WERI-Rb-1 (cell line): ENCODE results near the gene ACADVL.
"Not testable (repeated sequence)": the region's sequence is repeated elsewhere in the genome, so short reads cannot be mapped to it uniquely, and the experiment has no call there.

ENCODE experiments used
- DNase-seq: peaks from one replicate; pipeline ENCODE4 v3.0.0-alpha.2; 2020
- H3K27ac ChIP-seq: fragments of 250-450 bp; sonication (Bioruptor Pico); 2 replicates; pipeline ENCODE4 v1.5.1; 2020; ENCODE audit warnings: mild to moderate bottlenecking, moderate library complexity
- H3K27me3 ChIP-seq: fragments of 250-450 bp; sonication (Bioruptor Pico); 2 replicates; pipeline ENCODE4 v1.5.1; 2021; ENCODE audit warnings: mild to moderate bottlenecking, low read depth, moderate library complexity; ENCODE audit not compliant: insufficient read depth, severe bottlenecking
- H3K36me3 ChIP-seq: fragments of 250-450 bp; sonication (Bioruptor Pico); 2 replicates; pipeline ENCODE4 v1.5.1; 2020; ENCODE audit warnings: mild to moderate bottlenecking, moderate library complexity
- H3K4me3 ChIP-seq: 2 replicates; pipeline ENCODE4 v1.5.1; 2011; ENCODE audit warnings: low read depth, mild to moderate bottlenecking, control low read depth, low read length
- H3K9me3 ChIP-seq: fragments of 250-450 bp; sonication (Bioruptor Pico); 2 replicates; pipeline ENCODE4 v1.5.1; 2021; ENCODE audit warnings: mild to moderate bottlenecking, moderate library complexity; ENCODE audit not compliant: severe bottlenecking
- TF ChIP-seq, protein P1 (sequence below): IDR thresholded peaks from 2 replicates; pipeline ENCODE4 v1.5.1; 2011; ENCODE audit warnings: low read depth, mild to moderate bottlenecking, control low read depth, inconsistent platforms, low read length

Gene ACADVL

DNA sequence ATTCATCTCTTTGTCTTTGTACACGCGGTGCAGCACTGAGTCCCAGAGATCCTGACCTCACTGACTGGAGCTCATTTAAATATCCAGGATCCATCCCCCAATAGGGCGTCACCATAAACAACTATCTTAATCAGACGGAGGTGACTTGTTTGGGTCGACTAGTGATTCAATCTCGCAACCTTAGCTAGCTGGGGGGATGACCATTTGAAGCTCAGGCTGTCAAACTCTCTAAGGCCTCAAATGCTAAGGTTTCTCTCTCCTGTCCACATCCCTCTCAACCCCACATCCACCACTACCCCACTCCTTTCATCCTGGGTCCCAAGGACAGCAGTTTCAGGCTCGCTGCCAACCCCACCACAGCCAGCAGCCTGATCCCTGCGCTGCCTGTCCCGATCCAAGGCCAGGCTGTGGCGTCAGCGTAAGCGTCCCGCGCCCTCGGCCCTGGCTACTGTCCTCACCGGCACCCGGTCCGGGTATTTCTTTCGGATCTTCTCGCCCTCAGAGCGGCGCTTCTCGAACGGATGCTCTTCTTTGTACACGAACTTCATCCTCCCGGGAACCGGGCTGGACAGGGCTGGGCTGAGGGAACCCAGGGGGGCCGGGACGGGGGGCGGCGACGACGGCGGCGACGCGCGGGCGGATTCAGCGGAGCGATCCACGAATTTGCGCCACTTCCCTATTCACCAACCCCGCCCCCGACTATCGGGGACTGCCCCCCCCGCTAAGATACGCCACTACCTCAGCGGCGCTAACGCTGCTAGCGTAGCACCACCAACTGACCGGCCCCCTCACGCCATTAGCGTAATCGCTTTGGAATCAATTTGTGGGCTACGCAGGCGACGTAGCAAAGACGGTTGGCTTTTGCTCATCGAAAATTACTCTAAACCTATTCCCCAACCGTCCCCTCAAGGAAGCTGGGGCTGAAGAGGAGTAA is 22.3 kb downstream of the ACADVL start, which contains the start of gene GABARAP:
TSS of gene GABARAP (minus strand) at position 667 of the 934 bp plus-strand sequence. CDS start at position 548, 119 bp downstream.
- TF ChIP-seq, protein P1, sequence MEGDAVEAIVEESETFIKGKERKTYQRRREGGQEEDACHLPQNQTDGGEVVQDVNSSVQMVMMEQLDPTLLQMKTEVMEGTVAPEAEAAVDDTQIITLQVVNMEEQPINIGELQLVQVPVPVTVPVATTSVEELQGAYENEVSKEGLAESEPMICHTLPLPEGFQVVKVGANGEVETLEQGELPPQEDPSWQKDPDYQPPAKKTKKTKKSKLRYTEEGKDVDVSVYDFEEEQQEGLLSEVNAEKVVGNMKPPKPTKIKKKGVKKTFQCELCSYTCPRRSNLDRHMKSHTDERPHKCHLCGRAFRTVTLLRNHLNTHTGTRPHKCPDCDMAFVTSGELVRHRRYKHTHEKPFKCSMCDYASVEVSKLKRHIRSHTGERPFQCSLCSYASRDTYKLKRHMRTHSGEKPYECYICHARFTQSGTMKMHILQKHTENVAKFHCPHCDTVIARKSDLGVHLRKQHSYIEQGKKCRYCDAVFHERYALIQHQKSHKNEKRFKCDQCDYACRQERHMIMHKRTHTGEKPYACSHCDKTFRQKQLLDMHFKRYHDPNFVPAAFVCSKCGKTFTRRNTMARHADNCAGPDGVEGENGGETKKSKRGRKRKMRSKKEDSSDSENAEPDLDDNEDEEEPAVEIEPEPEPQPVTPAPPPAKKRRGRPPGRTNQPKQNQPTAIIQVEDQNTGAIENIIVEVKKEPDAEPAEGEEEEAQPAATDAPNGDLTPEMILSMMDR, result no peak
- Histone ChIP-seq H3K27ac (peak within 1 kb of the TSS; percentile 99), H3K4me3 (peak within 1 kb of the TSS; percentile 90), H3K36me3 (peaks cover 71% of the 10 kb centered on the region), H3K9me3 (no peaks in the 10 kb centered on the region), H3K27me3 (no peaks in the 10 kb centered on the region)
- peak; percentile 93 for DNase-seq

DNA sequence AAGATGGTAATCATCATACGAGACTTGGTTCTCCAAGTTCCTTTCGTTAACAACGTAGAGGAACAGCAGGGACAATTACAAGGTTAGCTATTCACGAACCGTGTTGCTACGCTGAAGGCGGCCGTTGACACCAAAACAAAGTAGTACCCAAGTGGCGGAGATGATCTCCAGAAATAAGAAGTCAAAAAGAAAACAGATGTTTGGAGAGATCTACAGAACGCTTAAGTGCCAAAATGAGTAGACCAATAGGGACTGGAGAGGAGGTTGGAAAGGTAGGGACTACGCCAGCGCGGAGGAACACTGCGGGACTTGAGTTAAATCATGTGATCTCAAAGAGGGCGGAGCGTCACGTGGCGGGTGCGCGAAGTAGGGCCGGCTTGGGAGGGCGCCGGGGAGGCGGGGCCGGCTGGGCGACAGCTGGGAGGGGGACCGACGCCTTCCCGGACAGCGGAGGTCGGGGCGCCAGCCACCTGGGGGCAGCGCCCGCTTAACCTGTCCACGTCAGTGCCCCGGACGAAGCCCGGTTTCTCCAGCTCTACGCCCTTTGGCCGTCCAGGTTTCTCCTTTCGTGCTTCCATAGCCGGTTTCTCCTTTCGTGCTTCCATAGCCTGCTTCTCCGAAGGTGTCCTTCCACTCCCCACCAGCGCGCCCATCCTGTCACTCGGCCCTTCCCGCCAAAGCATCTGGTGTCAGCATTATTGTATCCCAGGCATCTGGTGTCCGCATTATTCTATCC is 23.1 kb downstream of the ACADVL start:
- no peaks in the 10 kb centered on the region for H3K27me3 ChIP-seq
- H3K9me3 ChIP-seq, result no peaks in the 10 kb centered on the region
- peak overlapping the region; percentile 90 for H3K4me3 ChIP-seq
- H3K27ac ChIP-seq, result peak overlapping the region; percentile 99
- H3K36me3 ChIP-seq, result peaks cover 71% of the 10 kb centered on the region
- TF ChIP-seq, protein P1, result peak; percentile 31; the same call in 1 of the 2 replicates
- DNase-seq, result peak; percentile 97

DNA sequence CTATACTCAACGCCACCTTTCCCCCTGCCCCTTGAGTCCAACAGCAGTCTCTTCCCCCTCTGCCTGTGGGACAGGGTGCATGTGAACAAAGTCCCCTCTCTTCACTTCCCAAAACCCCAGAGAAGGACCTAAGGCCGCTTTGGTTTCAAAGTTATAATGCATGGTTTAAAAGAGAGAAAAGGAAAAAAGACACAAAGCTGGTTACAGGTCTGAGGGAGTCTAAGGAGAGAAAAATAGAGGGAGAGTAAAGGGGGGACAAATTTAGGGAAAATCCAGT is 23.7 kb downstream of the ACADVL start:
- peaks cover 71% of the 10 kb centered on the region for H3K36me3 ChIP-seq
- TF ChIP-seq, protein P1, result no peak

DNA sequence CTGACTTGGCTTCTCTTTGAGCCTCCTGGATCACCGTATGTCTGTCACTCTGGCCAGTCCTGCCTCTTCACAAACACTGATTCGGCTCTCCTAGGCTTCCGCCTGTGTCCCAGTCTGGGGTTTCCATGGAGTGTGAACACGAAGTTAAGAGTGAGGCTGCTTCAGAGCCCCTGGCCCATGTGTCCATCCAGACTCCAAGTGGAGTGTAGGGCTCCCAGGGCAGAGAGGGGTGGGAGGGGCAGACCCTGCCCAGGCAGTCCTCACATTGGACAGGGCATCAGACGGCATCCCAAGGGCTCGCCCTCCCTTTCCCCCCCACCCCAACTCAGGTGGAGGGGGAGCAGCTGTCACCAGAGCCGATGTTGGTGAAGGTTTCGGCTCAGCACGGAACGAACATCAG is 24.1 kb downstream of the ACADVL start:
- Histone ChIP-seq H3K36me3 (peaks cover 70% of the 10 kb centered on the region), H3K27ac (peak overlapping the region; percentile 99)
- not testable (repeated sequence) for DNase-seq, H3K27me3 ChIP-seq, H3K4me3 ChIP-seq, H3K9me3 ChIP-seq

More for the DNA sequence above, 23.7 kb downstream of the ACADVL start:
- Histone ChIP-seq H3K4me3 (peak overlapping the region; percentile 90), H3K27ac (peak overlapping the region; percentile 99), H3K9me3 (no peaks in the 10 kb centered on the region), H3K27me3 (no peaks in the 10 kb centered on the region)
- no peak for DNase-seq

DNA sequence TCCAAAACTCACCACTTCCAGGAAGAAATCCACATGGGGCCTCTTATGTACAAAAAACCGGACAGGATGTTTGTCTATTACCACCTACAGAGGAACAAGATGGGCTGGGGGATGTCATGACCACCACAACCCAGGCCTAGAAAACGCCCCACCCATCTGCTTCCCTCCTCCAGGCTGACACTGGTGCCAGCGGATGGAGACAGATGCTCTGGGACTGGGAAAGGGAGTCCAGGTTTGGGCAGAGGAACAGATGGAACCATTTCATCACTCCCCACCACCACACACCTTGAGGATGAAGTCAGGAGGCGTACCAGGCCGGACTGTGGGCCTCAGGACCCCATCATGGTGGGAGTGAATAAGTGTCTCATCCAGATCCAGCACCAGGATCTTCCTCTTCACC is 27.0 kb downstream of the ACADVL start:
- Histone ChIP-seq H3K27ac (no peak overlapping the region), H3K4me3 (no peak overlapping the region), H3K36me3 (peaks cover 52% of the 10 kb centered on the region), H3K9me3 (no peaks in the 10 kb centered on the region), H3K27me3 (no peaks in the 10 kb centered on the region)
- no peak for DNase-seq
- TF ChIP-seq, protein P1, result no peak

DNA sequence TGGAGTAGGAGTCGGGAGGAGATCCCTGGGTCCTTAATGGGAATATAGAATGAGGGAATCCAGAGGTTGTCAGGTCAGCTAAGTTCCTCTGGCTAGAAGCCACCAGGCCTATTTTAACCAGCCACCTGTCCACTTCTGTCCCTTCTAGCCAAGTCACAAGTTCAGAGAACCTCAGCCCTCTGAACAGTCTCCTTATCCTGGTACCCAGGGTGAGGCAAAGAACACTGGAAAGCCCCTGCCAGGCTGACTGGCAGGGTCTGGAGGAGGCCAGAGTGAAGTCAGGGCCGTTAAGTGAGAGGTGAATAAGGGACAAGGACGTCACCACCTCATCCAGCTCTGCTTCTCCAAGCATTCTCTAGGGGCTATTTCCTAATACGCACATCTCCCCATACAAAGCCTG is 29.1 kb downstream of the ACADVL start:
- TF ChIP-seq, protein P1, result no peak
- Histone ChIP-seq H3K9me3 (no peaks in the 10 kb centered on the region), H3K36me3 (peaks cover 46% of the 10 kb centered on the region), H3K27me3 (no peaks in the 10 kb centered on the region), H3K27ac (no peak overlapping the region), H3K4me3 (no peak overlapping the region)
- no peak for DNase-seq
